Islet precursor cell (in vitro differentiated cells): ENCODE data around the gene SSX2B.
"Not testable (repeated sequence)": the region's sequence is repeated elsewhere in the genome, so short reads cannot be mapped to it uniquely, and the experiment has no call there.

Source experiments
- DNase-seq: peaks from one replicate; pipeline ENCODE4 v3.0.0-alpha.2; 2018

The SSX2B gene

GRCh38 chrX:52750952-52751351, at the start of gene SSX2B:
TSS of gene SSX2B (plus strand) at chrX:52751252. CDS start at chrX:52752681, 1,429 bp downstream.
- DNase-seq, result not testable (repeated sequence)

- DNase-seq, result not testable (repeated sequence)
Observed at GRCh38 chrX:52707078-52707477, 44.0 kb upstream of the SSX2B start, which contains the start of gene SSX2. TSS of gene SSX2 (minus strand) at chrX:52707178. CDS start at chrX:52705749, 1,429 bp downstream.

- not testable (repeated sequence) for DNase-seq
Observed at GRCh38 chrX:52765983-52766382, 14.9 kb downstream of the SSX2B start.

GRCh38 chrX:52773504-52773903, 22.5 kb downstream of the SSX2B start:
- not testable (repeated sequence) for DNase-seq

- not testable (repeated sequence) for DNase-seq
Observed at GRCh38 chrX:52797327-52797726, 46.3 kb downstream of the SSX2B start, which contains the start of gene SPANXN5. TSS of gene SPANXN5 (minus strand) at chrX:52797427. CDS start at chrX:52797348, 79 bp downstream.

- not testable (repeated sequence) for DNase-seq
Observed at GRCh38 chrX:52804876-52805275, 53.8 kb downstream of the SSX2B start.
